ENCODE measurements around the gene HMBS. TPM values are rescaled to one million over a fixed set of nuclear protein-coding genes. Genes with fewer than 3 reads are reported as not detected.
"Not testable (repeated sequence)": the region's sequence is repeated elsewhere in the genome, so short reads cannot be mapped to it uniquely, and the experiment has no call there.

HMBS gene
- total RNA-seq: 10 to 100 TPM in 3 of 4 donors, 1 to 10 TPM in 1; 5.2 to 18.4 (median 13.3) TPM

GRCh38 chr11:119084663-119085436, at the start of gene HMBS:
Gene HMBS, plus strand, starts transcription at chr11:119084881. Its CDS starts 153 bp downstream, at chr11:119085034.
- Histone ChIP-seq H3K27me3 (no peaks in the 10 kb centered on the region), H3K9me3 (no peaks in the 10 kb centered on the region), H3K36me3 (peaks cover 28% of the 10 kb centered on the region), H3K4me1 (peaks cover 15% of the 10 kb centered on the region), H3K27ac (peak within 1 kb of the TSS; percentile 87), H3K4me3 (peak within 1 kb of the TSS; percentile 66)
- under 1% methylated on average over 27 of the region's 45 CpGs for WGBS
- TF ChIP-seq POLR2AphosphoS5 (IDR thresholded peaks at IDR 0.05) (peak in 2 of 3 donors; percentile 23 to 87), EP300 (IDR thresholded peaks at IDR 0.05) (no peak)
- DNase-seq (ENCODE audit: low spot score in 2 of 2): peak; percentile 95 to 97

- Histone ChIP-seq H3K27me3 (no peaks in the 10 kb centered on the region), H3K27ac (no peak overlapping the region)
- WGBS: 73% methylated on average over 5 of the region's 5 CpGs
These were observed 45.8 kb upstream of the HMBS start for GRCh38 chr11:119038884-119039283.

GRCh38 chr11:119039471-119039870, 45.2 kb upstream of the HMBS start:
- H3K9me3 ChIP-seq; H3K27me3 ChIP-seq; H3K36me3 ChIP-seq; H3K27ac ChIP-seq; H3K4me1 ChIP-seq; DNase-seq (ENCODE audit: low spot score in 2 of 2); H3K4me3 ChIP-seq: not testable (repeated sequence)
- WGBS: 45% methylated on average over 11 of the region's 11 CpGs

More at GRCh38 chr11:119038884-119039283, 45.8 kb upstream of the HMBS start:
- H3K9me3 ChIP-seq: no peaks in the 10 kb centered on the region
- no peak overlapping the region for H3K4me3 ChIP-seq
- no peak for TF ChIP-seq EP300 (IDR thresholded peaks at IDR 0.05)
- no peak for TF ChIP-seq POLR2A (IDR thresholded peaks at IDR 0.05)
- no peak for TF ChIP-seq CTCF (IDR thresholded peaks at IDR 0.05)
- no peak for TF ChIP-seq POLR2AphosphoS5 (IDR thresholded peaks at IDR 0.05)
- H3K4me1 ChIP-seq: no peaks in the 10 kb centered on the region
- DNase-seq (ENCODE audit: low spot score in 2 of 2): no peak
- no peaks in the 10 kb centered on the region for H3K36me3 ChIP-seq

- Histone ChIP-seq H3K36me3 (peaks cover 24% of the 10 kb centered on the region), H3K4me3 (no peak overlapping the region), H3K27me3 (no peaks in the 10 kb centered on the region), H3K27ac (no peak overlapping the region), H3K4me1 (no peaks in the 10 kb centered on the region), H3K9me3 (no peaks in the 10 kb centered on the region)
- TF ChIP-seq POLR2AphosphoS5 (IDR thresholded peaks at IDR 0.05) (no peak), EP300 (IDR thresholded peaks at IDR 0.05) (no peak), CTCF (IDR thresholded peaks at IDR 0.05) (no peak), POLR2A (IDR thresholded peaks at IDR 0.05) (no peak)
- WGBS: 90% methylated on average over 4 of the region's 4 CpGs
- no peak for DNase-seq (ENCODE audit: low spot score in 2 of 2)
These were observed 42.7 kb upstream of the HMBS start for GRCh38 chr11:119041821-119042514.

GRCh38 chr11:119042927-119043326, 41.8 kb upstream of the HMBS start:
- Histone ChIP-seq H3K36me3 (peaks cover 34% of the 10 kb centered on the region), H3K27me3 (no peaks in the 10 kb centered on the region), H3K9me3 (no peaks in the 10 kb centered on the region), H3K4me3 (no peak overlapping the region), H3K4me1 (no peaks in the 10 kb centered on the region), H3K27ac (no peak overlapping the region)
- WGBS: 93% methylated on average over 9 of the region's 9 CpGs
- DNase-seq (ENCODE audit: low spot score in 2 of 2): no peak
- TF ChIP-seq POLR2A (IDR thresholded peaks at IDR 0.05) (no peak), POLR2AphosphoS5 (IDR thresholded peaks at IDR 0.05) (no peak), EP300 (IDR thresholded peaks at IDR 0.05) (no peak), CTCF (IDR thresholded peaks at IDR 0.05) (no peak)

GRCh38 chr11:119044708-119045107, 40.0 kb upstream of the HMBS start:
- WGBS: 71% methylated on average over 6 of the region's 6 CpGs
- H3K4me1 ChIP-seq: no peaks in the 10 kb centered on the region
- H3K36me3 ChIP-seq: peaks cover 51% of the 10 kb centered on the region
- no peak overlapping the region for H3K4me3 ChIP-seq
- no peak for DNase-seq (ENCODE audit: low spot score in 2 of 2)
- H3K27me3 ChIP-seq: no peaks in the 10 kb centered on the region
- TF ChIP-seq CTCF (IDR thresholded peaks at IDR 0.05) (no peak), POLR2A (IDR thresholded peaks at IDR 0.05) (no peak), POLR2AphosphoS5 (IDR thresholded peaks at IDR 0.05) (no peak), EP300 (IDR thresholded peaks at IDR 0.05) (no peak)
- H3K9me3 ChIP-seq: no peaks in the 10 kb centered on the region
- no peak overlapping the region for H3K27ac ChIP-seq
